K562 (cell line): Measurements from ENCODE around the gene CLHC1. TPM values are rescaled to one million over a fixed set of nuclear protein-coding genes. Genes with fewer than 3 reads are reported as not detected.

Experiments used
- ATAC-seq: fragments of 200-7000 bp; cut with Tn5 transposase; 3 replicates; pipeline ENCODE4 v1.9.1; 2020; ENCODE audit warnings: moderate library complexity
- BruUV-seq: library from RNA; stranded (reverse); fragments of 400-500 nt; replicated peaks from 2 replicates; lab custom pipeline; 2021; lab: Mats Ljungman, UMichigan
- CTCF ChIA-PET: fragments of 300-600 bp; formaldehyde crosslinking; extraction: SDS; loops from one replicate; lab custom pipeline; 2021; ENCODE audit warnings: low intra/inter-chr PET ratio; lab: Yijun Ruan, JAX
- POLR2A ChIA-PET: fragments of 300-600, 350-650 bp; sonication (Branson Sonifier 250); formaldehyde crosslinking; extraction: SDS; loops from one replicate; lab custom pipeline; 2021; ENCODE audit warnings: antibody characterized with exemption, inconsistent platforms; lab: Yijun Ruan, JAX
- DNase-seq, 4 experiments: peaks; one replicate each; pipeline versions ENCODE4 v3.0.0 to v3.0.0-alpha.2; 2011 to 2018; ENCODE audit warnings: low spot score in 3 of 4, mixed read lengths in 3 of 4; ENCODE audit errors: extremely low read depth in 1 of 4
- FAIRE-seq: peaks from 2 replicates; lab custom pipeline; 2011; peaks lifted over from hg19 to GRCh38; lab: Jason Lieb, UNC
- H2AFZ ChIP-seq: 2 replicates; pipeline ENCODE4 v1.6.0; 2011; ENCODE audit warnings: low read depth, low read length, control low read depth, inconsistent platforms
- H3K27ac ChIP-seq: fragments of 200-600 bp; 3 replicates; pipeline ENCODE4 v1.8.0; 2011; ENCODE audit warnings: low read depth, mild to moderate bottlenecking, control low read depth, inconsistent platforms, low read length, moderate library complexity, mixed read lengths; ENCODE audit errors: extremely low read depth
- H3K27me3 ChIP-seq, 2 experiments: fragments of 300-600 bp in 1 of 2; 2 replicates in 1 of 2; 3 replicates in 1 of 2; pipeline versions ENCODE4 v1.6.0 to v1.8.0; 2011; ENCODE audit warnings: inconsistent platforms in 2 of 2, low read length in 2 of 2, mild to moderate bottlenecking in 1 of 2, mixed read lengths in 1 of 2, moderate library complexity in 1 of 2; ENCODE audit not compliant: control insufficient read depth in 2 of 2, insufficient read depth in 2 of 2
- H3K36me3 ChIP-seq: fragments of 300-600 bp; 3 replicates; pipeline ENCODE4 v1.8.0; 2011; ENCODE audit warnings: mild to moderate bottlenecking, low read length, inconsistent platforms; ENCODE audit not compliant: control insufficient read depth, insufficient read depth
- H3K4me1 ChIP-seq, 2 experiments: fragments of 200-600 bp in 1 of 2; replicated peaks in 1 of 2; 2 replicates in 1 of 2; 3 replicates in 1 of 2; pipeline versions ENCODE4 v1.5.1 to v1.8.0; 2011; ENCODE audit warnings: inconsistent platforms in 2 of 2, low read length in 2 of 2, mild to moderate bottlenecking in 1 of 2, mixed read lengths in 1 of 2, moderate library complexity in 1 of 2; ENCODE audit not compliant: control insufficient read depth in 2 of 2, insufficient read depth in 2 of 2
- H3K4me2 ChIP-seq: 2 replicates; pipeline ENCODE4 v1.6.1; 2011; ENCODE audit warnings: low read length, control low read depth, inconsistent platforms, mixed read lengths; ENCODE audit not compliant: insufficient read depth
- H3K4me3 ChIP-seq: fragments of 200-600 bp; sonication (generic), shearing (Covaris generic); 2 replicates; pipeline ENCODE4 v1.5.1; 2016; ENCODE audit warnings: control low read depth, inconsistent platforms
- H3K79me2 ChIP-seq: fragments of 200-600 bp; 3 replicates; pipeline ENCODE4 v1.8.0; 2011; ENCODE audit warnings: low read length, inconsistent platforms; ENCODE audit not compliant: control insufficient read depth, insufficient read depth
- H3K9ac ChIP-seq, 2 experiments: 2 replicates each; pipeline versions ENCODE4 v1.6.0 to v1.6.1; 2011; ENCODE audit warnings: low read depth in 2 of 2, low read length in 2 of 2, control low read depth in 1 of 2, inconsistent platforms in 1 of 2, mild to moderate bottlenecking in 1 of 2, mixed read lengths in 1 of 2; ENCODE audit not compliant: insufficient read depth in 1 of 2
- H3K9me1 ChIP-seq: one replicate; pipeline ENCODE4 v1.6.0; 2011; ENCODE audit warnings: inconsistent platforms, mild to moderate bottlenecking, low read length, moderate library complexity; ENCODE audit not compliant: control insufficient read depth, insufficient read depth
- H3K9me3 ChIP-seq: replicated peaks from 2 replicates; pipeline ENCODE4 v1.5.1; 2011; ENCODE audit warnings: low read depth, low read length, inconsistent platforms; ENCODE audit not compliant: control insufficient read depth, insufficient read depth
- H4K20me1 ChIP-seq: replicated peaks from 2 replicates; pipeline ENCODE4 v1.6.1; 2011; ENCODE audit warnings: low read length, inconsistent platforms, mixed read lengths; ENCODE audit not compliant: control insufficient read depth, insufficient read depth
- CREBBP ChIP-seq: IDR thresholded peaks from one replicate; pipeline ENCODE4 v1.6.1; 2012; ENCODE audit warnings: low read depth, mild to moderate bottlenecking, control low read depth, inconsistent platforms, low read length
- GTF2A2 ChIP-seq: IDR thresholded peaks from 2 replicates; pipeline ENCODE4 v1.6.1; 2016; ENCODE audit warnings: mild to moderate bottlenecking, missing genetic modification characterization, missing compliant biosample characterization
- KLF1 ChIP-seq: fragments of 450-650 bp; IDR thresholded peaks from 2 replicates; pipeline ENCODE4 v1.6.1; 2016; ENCODE audit warnings: missing genetic modification characterization, missing compliant biosample characterization
- OTX1 ChIP-seq: fragments of 450-650 bp; formaldehyde crosslinking; IDR thresholded peaks from 2 replicates; pipeline ENCODE4 v1.4.0; 2022; ENCODE audit warnings: mild to moderate bottlenecking
- SRSF3 ChIP-seq: fragments of 200-400 bp; formaldehyde crosslinking; IDR thresholded peaks from 2 replicates; pipeline ENCODE4 v1.6.1; 2016; ENCODE audit warnings: mild to moderate bottlenecking, low read length, moderate library complexity; ENCODE audit not compliant: insufficient read depth
- TEAD4 ChIP-seq, 2 experiments: sonication (generic) in 1 of 2; formaldehyde crosslinking in 1 of 2; IDR thresholded peaks; 2 replicates each; pipeline versions ENCODE4 v1.6.1 to v1.8.0; 2012 to 2022; ENCODE audit warnings: borderline replicate concordance in 1 of 2, inconsistent platforms in 1 of 2, low read length in 1 of 2, mild to moderate bottlenecking in 1 of 2, missing genetic modification reagents in 1 of 2
- WGBS: fragments of 100-300 bp; shearing (Covaris generic); methylation state at CpG from one replicate; pipeline ENCODE4 v1.1.6; 2016; ENCODE audit warnings: low coverage, mixed read lengths; ENCODE audit not compliant: insufficient coverage; ENCODE audit errors: missing lambda C conversion rate; 5-methylcytosine and 5-hydroxymethylcytosine counted together
- in situ Hi-C: fragments of 300-500 bp; cut with MboI; formaldehyde crosslinking; loops from 4 replicates; pipeline ENCODE4 v1.15.0; 2018; ENCODE audit warnings: inconsistent platforms, mixed read lengths
- intact Hi-C: fragments of 100-400 bp; cut with micrococcal nuclease; formaldehyde crosslinking; loops from 2 replicates; pipeline ENCODE4 v1.14.2; 2022
- polyA plus RNA-seq, 8 experiments: library from polyadenylated mRNA; depleted of rRNA in 4 of 8; stranded (reverse) in 5 of 8; unstranded in 3 of 8; fragments of >200 nt; fragmentation: Nextera tagmentation in 2 of 8; fragmentation: Illumina TruSeq in 1 of 8; extraction: Ambion mirVana in 2 of 8; extraction: Trizol in 1 of 8; gene quantifications; 2 replicates each; pipeline versions ENCODE4 v1.2.1 to v1.2.3, GENCODE V29; 2011 to 2014; ENCODE audit warnings: inconsistent platforms in 1 of 8, missing spikeins in 1 of 8
- total RNA-seq, 7 experiments: library from RNA; depleted of rRNA in 6 of 7; stranded (reverse); fragments of >200 nt in 6 of 7; fragmentation: Illumina TruSeq in 2 of 7; extraction: Trizol in 2 of 7; gene quantifications; 2 replicates each; pipeline versions ENCODE4 v1.2.1 to v1.2.3, GENCODE V29; 2011 to 2021; ENCODE audit warnings: low replicate concordance in 1 of 7

The CLHC1 gene
- total and polyA plus RNA-seq, 9 of the 15 experiments (the other 6 are each of a cell fraction or from before 2014, with no cell fraction given): 3.7 to 14.3 (median 8.6) TPM

- Histone ChIP-seq H3K79me2 (no peaks in the 10 kb centered on the region), H3K4me1 (peaks cover 8 to 37% of the 10 kb centered on the region in 2 experiments; a peak in 3 of 5 replicates), H3K36me3 (no peaks in the 10 kb centered on the region), H3K27ac (no peak overlapping the region), H4K20me1 (no peaks in the 10 kb centered on the region), H3K9me1 (no peaks in the 10 kb centered on the region), H3K4me2 (no peak overlapping the region), H2AFZ (0 out of 2 replicates have a peak overlapping the region, but pooled peaks have one; percentile 47), H3K9me3 (no peaks in the 10 kb centered on the region), H3K4me3 (no peak overlapping the region), H3K27me3 (no peaks in the 10 kb centered on the region), H3K9ac (peak overlapping the region in 1 of 2 experiments; percentile 19; a peak in 1 of 4 replicates)
- 44% methylated on average over 7 of the region's 7 CpGs for WGBS
- ATAC-seq: no peak
- in situ Hi-C loops (loop anchor here (10.0 kb wide), 1 partner anchor 259 kb away; no protein-coding TSS in a partner anchor), intact Hi-C loops (no loop called here)
- FAIRE-seq: no peak
- TF ChIP-seq KLF1 (tag): no peak
- TF ChIP-seq TEAD4 (IDR thresholded peaks at IDR 0.05; ENCODE audit: low read length): no peak
- TF ChIP-seq TEAD4 (CRISPR knock-in tag; IDR thresholded peaks at IDR 0.05; ENCODE audit: borderline replicate concordance): no peak
- no peak for TF ChIP-seq GTF2A2
- TF ChIP-seq SRSF3: no peak
- TF ChIP-seq CREBBP: no peak
- no peak for TF ChIP-seq OTX1 (CRISPR knock-in tag)
- ChIA-PET POLR2A (interaction anchor here (0.9 to 3.5 kb wide), 4 partner anchors 24 to 115 kb away, joined by 3 to 19 read pairs (median 6); partner anchors contain the start of gene RTN4), CTCF (no interaction called here)
- DNase-seq: no peak
- BruUV-seq: no TSS peak
Observed at GRCh38 chr2:55163941-55164390, 68.1 kb downstream of the CLHC1 start.
